K562 (cell line): ENCODE results near the gene SLC4A4. TPM values are rescaled to one million over a fixed set of nuclear protein-coding genes. Genes with fewer than 3 reads are reported as not detected.

Source experiments
- ATAC-seq: fragments of 200-7000 bp; cut with Tn5 transposase; 3 replicates; pipeline ENCODE4 v1.9.1; 2020; ENCODE audit warnings: moderate library complexity
- BruUV-seq: library from RNA; stranded (reverse); fragments of 400-500 nt; replicated peaks from 2 replicates; lab custom pipeline; 2021; lab: Mats Ljungman, UMichigan
- CTCF ChIA-PET: fragments of 300-600 bp; formaldehyde crosslinking; extraction: SDS; loops from one replicate; lab custom pipeline; 2021; ENCODE audit warnings: low intra/inter-chr PET ratio; lab: Yijun Ruan, JAX
- POLR2A ChIA-PET: fragments of 300-600, 350-650 bp; sonication (Branson Sonifier 250); formaldehyde crosslinking; extraction: SDS; loops from one replicate; lab custom pipeline; 2021; ENCODE audit warnings: antibody characterized with exemption, inconsistent platforms; lab: Yijun Ruan, JAX
- DNase-seq, 4 experiments: peaks; one replicate each; pipeline versions ENCODE4 v3.0.0 to v3.0.0-alpha.2; 2011 to 2018; ENCODE audit warnings: low spot score in 3 of 4, mixed read lengths in 3 of 4; ENCODE audit errors: extremely low read depth in 1 of 4
- FAIRE-seq: peaks from 2 replicates; lab custom pipeline; 2011; peaks lifted over from hg19 to GRCh38; lab: Jason Lieb, UNC
- H2AFZ ChIP-seq: 2 replicates; pipeline ENCODE4 v1.6.0; 2011; ENCODE audit warnings: low read depth, low read length, control low read depth, inconsistent platforms
- H3K27ac ChIP-seq: fragments of 200-600 bp; 3 replicates; pipeline ENCODE4 v1.8.0; 2011; ENCODE audit warnings: low read depth, mild to moderate bottlenecking, control low read depth, inconsistent platforms, low read length, moderate library complexity, mixed read lengths; ENCODE audit errors: extremely low read depth
- H3K27me3 ChIP-seq, 2 experiments: fragments of 300-600 bp in 1 of 2; 2 replicates in 1 of 2; 3 replicates in 1 of 2; pipeline versions ENCODE4 v1.6.0 to v1.8.0; 2011; ENCODE audit warnings: inconsistent platforms in 2 of 2, low read length in 2 of 2, mild to moderate bottlenecking in 1 of 2, mixed read lengths in 1 of 2, moderate library complexity in 1 of 2; ENCODE audit not compliant: control insufficient read depth in 2 of 2, insufficient read depth in 2 of 2
- H3K36me3 ChIP-seq: fragments of 300-600 bp; 3 replicates; pipeline ENCODE4 v1.8.0; 2011; ENCODE audit warnings: mild to moderate bottlenecking, low read length, inconsistent platforms; ENCODE audit not compliant: control insufficient read depth, insufficient read depth
- H3K4me1 ChIP-seq, 2 experiments: fragments of 200-600 bp in 1 of 2; replicated peaks in 1 of 2; 2 replicates in 1 of 2; 3 replicates in 1 of 2; pipeline versions ENCODE4 v1.5.1 to v1.8.0; 2011; ENCODE audit warnings: inconsistent platforms in 2 of 2, low read length in 2 of 2, mild to moderate bottlenecking in 1 of 2, mixed read lengths in 1 of 2, moderate library complexity in 1 of 2; ENCODE audit not compliant: control insufficient read depth in 2 of 2, insufficient read depth in 2 of 2
- H3K4me2 ChIP-seq: 2 replicates; pipeline ENCODE4 v1.6.1; 2011; ENCODE audit warnings: low read length, control low read depth, inconsistent platforms, mixed read lengths; ENCODE audit not compliant: insufficient read depth
- H3K4me3 ChIP-seq: fragments of 200-600 bp; sonication (generic), shearing (Covaris generic); 2 replicates; pipeline ENCODE4 v1.5.1; 2016; ENCODE audit warnings: control low read depth, inconsistent platforms
- H3K79me2 ChIP-seq: fragments of 200-600 bp; 3 replicates; pipeline ENCODE4 v1.8.0; 2011; ENCODE audit warnings: low read length, inconsistent platforms; ENCODE audit not compliant: control insufficient read depth, insufficient read depth
- H3K9ac ChIP-seq, 2 experiments: 2 replicates each; pipeline versions ENCODE4 v1.6.0 to v1.6.1; 2011; ENCODE audit warnings: low read depth in 2 of 2, low read length in 2 of 2, control low read depth in 1 of 2, inconsistent platforms in 1 of 2, mild to moderate bottlenecking in 1 of 2, mixed read lengths in 1 of 2; ENCODE audit not compliant: insufficient read depth in 1 of 2
- H3K9me1 ChIP-seq: one replicate; pipeline ENCODE4 v1.6.0; 2011; ENCODE audit warnings: inconsistent platforms, mild to moderate bottlenecking, low read length, moderate library complexity; ENCODE audit not compliant: control insufficient read depth, insufficient read depth
- H3K9me3 ChIP-seq: replicated peaks from 2 replicates; pipeline ENCODE4 v1.5.1; 2011; ENCODE audit warnings: low read depth, low read length, inconsistent platforms; ENCODE audit not compliant: control insufficient read depth, insufficient read depth
- H4K20me1 ChIP-seq: replicated peaks from 2 replicates; pipeline ENCODE4 v1.6.1; 2011; ENCODE audit warnings: low read length, inconsistent platforms, mixed read lengths; ENCODE audit not compliant: control insufficient read depth, insufficient read depth
- ZNF316 ChIP-seq: fragments of 450-650 bp; IDR thresholded peaks from 2 replicates; pipeline ENCODE4 v1.6.1; 2016
- WGBS: fragments of 100-300 bp; shearing (Covaris generic); methylation state at CpG from one replicate; pipeline ENCODE4 v1.1.6; 2016; ENCODE audit warnings: low coverage, mixed read lengths; ENCODE audit not compliant: insufficient coverage; ENCODE audit errors: missing lambda C conversion rate; 5-methylcytosine and 5-hydroxymethylcytosine counted together
- in situ Hi-C: fragments of 300-500 bp; cut with MboI; formaldehyde crosslinking; loops from 4 replicates; pipeline ENCODE4 v1.15.0; 2018; ENCODE audit warnings: inconsistent platforms, mixed read lengths
- intact Hi-C: fragments of 100-400 bp; cut with micrococcal nuclease; formaldehyde crosslinking; loops from 2 replicates; pipeline ENCODE4 v1.14.2; 2022
- polyA plus RNA-seq, 8 experiments: library from polyadenylated mRNA; depleted of rRNA in 4 of 8; stranded (reverse) in 5 of 8; unstranded in 3 of 8; fragments of >200 nt; fragmentation: Nextera tagmentation in 2 of 8; fragmentation: Illumina TruSeq in 1 of 8; extraction: Ambion mirVana in 2 of 8; extraction: Trizol in 1 of 8; gene quantifications; 2 replicates each; pipeline versions ENCODE4 v1.2.1 to v1.2.3, GENCODE V29; 2011 to 2014; ENCODE audit warnings: inconsistent platforms in 1 of 8, missing spikeins in 1 of 8
- total RNA-seq, 7 experiments: library from RNA; depleted of rRNA in 6 of 7; stranded (reverse); fragments of >200 nt in 6 of 7; fragmentation: Illumina TruSeq in 2 of 7; extraction: Trizol in 2 of 7; gene quantifications; 2 replicates each; pipeline versions ENCODE4 v1.2.1 to v1.2.3, GENCODE V29; 2011 to 2021; ENCODE audit warnings: low replicate concordance in 1 of 7
- TF ChIP-seq, protein P1 (sequence below), 2 experiments: fragments of 200-800 bp in 1 of 2; sonication (Bioruptor generic) in 1 of 2; sonication (generic) in 1 of 2; formaldehyde crosslinking in 1 of 2; IDR thresholded peaks in 1 of 2; conservative IDR thresholded peaks in 1 of 2; 2 replicates each; pipeline versions ENCODE4 v1.5.0 to v1.6.1; 2016 to 2020; ENCODE audit warnings: missing compliant biosample characterization in 1 of 2, missing genetic modification characterization in 1 of 2, missing genetic modification reagents in 1 of 2
- TF ChIP-seq, protein P2 (sequence below): sonication (generic); formaldehyde crosslinking; IDR thresholded peaks from 2 replicates; pipeline ENCODE4 v1.8.1; 2023; ENCODE audit warnings: mild to moderate bottlenecking, missing genetic modification reagents

The SLC4A4 gene
- total and polyA plus RNA-seq, 9 of the 15 experiments (the other 6 are each of a cell fraction or from before 2014, with no cell fraction given), result 0.01 to 0.18 (median 0.07) TPM; not detected in 2

DNA sequence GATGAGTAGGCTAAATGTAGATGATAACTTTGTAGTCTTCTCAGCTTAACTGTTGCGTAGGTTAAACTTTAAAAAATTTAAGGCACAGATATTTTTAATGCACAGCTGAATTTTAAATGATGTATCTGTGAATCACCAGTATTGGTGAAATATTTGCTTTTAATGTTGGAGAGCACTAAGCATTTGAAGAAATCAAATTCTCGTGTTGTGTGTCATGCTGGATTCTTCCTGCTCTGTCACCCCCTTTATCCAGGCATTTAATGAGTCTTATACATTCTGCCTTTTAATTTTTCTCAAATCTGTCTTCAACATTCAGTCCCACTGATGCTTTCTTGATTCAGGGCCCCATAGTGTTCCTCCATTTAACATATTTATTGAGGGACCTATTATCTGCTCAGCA lies 76.7 kb downstream of the SLC4A4 start:
- in situ Hi-C loops, result no loop called here
- no TSS peak for BruUV-seq

More for the DNA sequence above, 76.7 kb downstream of the SLC4A4 start:
- no peaks in the 10 kb centered on the region for H4K20me1 ChIP-seq
- TF ChIP-seq ZNF316, result no peak
- TF ChIP-seq, protein P1, sequence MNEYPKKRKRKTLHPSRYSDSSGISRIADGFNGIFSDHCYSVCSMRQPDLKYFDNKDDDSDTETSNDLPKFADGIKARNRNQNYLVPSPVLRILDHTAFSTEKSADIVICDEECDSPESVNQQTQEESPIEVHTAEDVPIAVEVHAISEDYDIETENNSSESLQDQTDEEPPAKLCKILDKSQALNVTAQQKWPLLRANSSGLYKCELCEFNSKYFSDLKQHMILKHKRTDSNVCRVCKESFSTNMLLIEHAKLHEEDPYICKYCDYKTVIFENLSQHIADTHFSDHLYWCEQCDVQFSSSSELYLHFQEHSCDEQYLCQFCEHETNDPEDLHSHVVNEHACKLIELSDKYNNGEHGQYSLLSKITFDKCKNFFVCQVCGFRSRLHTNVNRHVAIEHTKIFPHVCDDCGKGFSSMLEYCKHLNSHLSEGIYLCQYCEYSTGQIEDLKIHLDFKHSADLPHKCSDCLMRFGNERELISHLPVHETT (CRISPR knock-in tag; conservative IDR thresholded peaks at IDR 0.05 in 1 of 2, IDR thresholded peaks at IDR 0.05 in 1 of 2), result no peak
- TF ChIP-seq, protein P2, sequence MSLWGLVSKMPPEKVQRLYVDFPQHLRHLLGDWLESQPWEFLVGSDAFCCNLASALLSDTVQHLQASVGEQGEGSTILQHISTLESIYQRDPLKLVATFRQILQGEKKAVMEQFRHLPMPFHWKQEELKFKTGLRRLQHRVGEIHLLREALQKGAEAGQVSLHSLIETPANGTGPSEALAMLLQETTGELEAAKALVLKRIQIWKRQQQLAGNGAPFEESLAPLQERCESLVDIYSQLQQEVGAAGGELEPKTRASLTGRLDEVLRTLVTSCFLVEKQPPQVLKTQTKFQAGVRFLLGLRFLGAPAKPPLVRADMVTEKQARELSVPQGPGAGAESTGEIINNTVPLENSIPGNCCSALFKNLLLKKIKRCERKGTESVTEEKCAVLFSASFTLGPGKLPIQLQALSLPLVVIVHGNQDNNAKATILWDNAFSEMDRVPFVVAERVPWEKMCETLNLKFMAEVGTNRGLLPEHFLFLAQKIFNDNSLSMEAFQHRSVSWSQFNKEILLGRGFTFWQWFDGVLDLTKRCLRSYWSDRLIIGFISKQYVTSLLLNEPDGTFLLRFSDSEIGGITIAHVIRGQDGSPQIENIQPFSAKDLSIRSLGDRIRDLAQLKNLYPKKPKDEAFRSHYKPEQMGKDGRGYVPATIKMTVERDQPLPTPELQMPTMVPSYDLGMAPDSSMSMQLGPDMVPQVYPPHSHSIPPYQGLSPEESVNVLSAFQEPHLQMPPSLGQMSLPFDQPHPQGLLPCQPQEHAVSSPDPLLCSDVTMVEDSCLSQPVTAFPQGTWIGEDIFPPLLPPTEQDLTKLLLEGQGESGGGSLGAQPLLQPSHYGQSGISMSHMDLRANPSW (CRISPR knock-in tag), result no peak
- TF ChIP-seq, all 486 proteins: peak for 0
- DNase-seq (no peak), FAIRE-seq (no peak), ATAC-seq (no peak)
- no peaks in the 10 kb centered on the region for H3K79me2 ChIP-seq
- intact Hi-C loops, result no loop called here
- ChIA-PET POLR2A (no interaction called here), CTCF (no interaction called here)
- H3K9me3 ChIP-seq, result no peaks in the 10 kb centered on the region
- no peak overlapping the region for H3K4me3 ChIP-seq
- no peak overlapping the region for H3K4me2 ChIP-seq
- no peaks in the 10 kb centered on the region for H3K4me1 ChIP-seq
- WGBS, result 4% methylated on average over 2 of the region's 2 CpGs
- no peaks in the 10 kb centered on the region for H3K36me3 ChIP-seq
- no peak overlapping the region for H2AFZ ChIP-seq
- H3K27me3 ChIP-seq, result no peaks in the 10 kb centered on the region
- no peak overlapping the region for H3K27ac ChIP-seq
- no peaks in the 10 kb centered on the region for H3K9me1 ChIP-seq
- no peak overlapping the region for H3K9ac ChIP-seq
